Measurements from ENCODE around the gene PLA2G4A. TPM values are rescaled to one million over a fixed set of nuclear protein-coding genes. Genes with fewer than 3 reads are reported as not detected.

The PLA2G4A gene
- total RNA-seq, 4 donors from 2014 or later: 11.8 to 22.6 (median 14.6) TPM

- no peaks in the 10 kb centered on the region for H3K36me3 ChIP-seq
- intact Hi-C loops (cut with DNase I): no loop called here
- H3K4me3 ChIP-seq: no peak overlapping the region
- no peak for TF ChIP-seq POLR2A (IDR thresholded peaks at IDR 0.05)
- no peak for TF ChIP-seq CTCF (IDR thresholded peaks at IDR 0.05)
- no peak for DNase-seq
- WGBS, 2 donors: 86 to 89% methylated on average over 1 of the region's 1 CpG
- H3K27me3 ChIP-seq: no peaks in the 10 kb centered on the region
- H3K4me1 ChIP-seq: no peaks in the 10 kb centered on the region
- H3K9me3 ChIP-seq: peaks cover 0 to 6% (median 0%) of the 10 kb centered on the region in 3 donors
- H3K27ac ChIP-seq: no peak overlapping the region
Measured at GRCh38 chr1:187027253-187027652, 198.5 kb downstream of the PLA2G4A start.

- DNase-seq: no peak
- Histone ChIP-seq H3K36me3 (no peaks in the 10 kb centered on the region), H3K27ac (no peak overlapping the region), H3K9me3 (peaks cover 0 to 6% (median 0%) of the 10 kb centered on the region in 3 donors), H3K4me1 (no peaks in the 10 kb centered on the region), H3K4me3 (no peak overlapping the region), H3K27me3 (no peaks in the 10 kb centered on the region)
- TF ChIP-seq CTCF (IDR thresholded peaks at IDR 0.05) (no peak), POLR2A (IDR thresholded peaks at IDR 0.05) (no peak)
- intact Hi-C loops (cut with DNase I): no loop called here
- WGBS, 2 donors: 92 to 93% methylated on average over 4 of the region's 4 CpGs
Measured at GRCh38 chr1:187032316-187032981, 203.7 kb downstream of the PLA2G4A start.

GRCh38 chr1:187032982-187033692, 204.4 kb downstream of the PLA2G4A start:
- intact Hi-C loops (cut with DNase I): no loop called here
- Histone ChIP-seq H3K9me3 (peaks cover 0 to 6% (median 0%) of the 10 kb centered on the region in 3 donors), H3K36me3 (no peaks in the 10 kb centered on the region)

GRCh38 chr1:187033693-187034390, 205.1 kb downstream of the PLA2G4A start:
- Histone ChIP-seq H3K36me3 (no peaks in the 10 kb centered on the region), H3K27me3 (no peaks in the 10 kb centered on the region), H3K27ac (no peak overlapping the region), H3K9me3 (peaks cover 0 to 6% (median 0%) of the 10 kb centered on the region in 3 donors), H3K4me1 (no peaks in the 10 kb centered on the region), H3K4me3 (no peak overlapping the region)
- 64 to 71% methylated on average over 4 of the region's 4 CpGs for WGBS, 2 donors
- no peak for DNase-seq
- TF ChIP-seq POLR2A (IDR thresholded peaks at IDR 0.05) (no peak), CTCF (IDR thresholded peaks at IDR 0.05) (no peak)
- intact Hi-C loops (cut with DNase I): no loop called here

More at GRCh38 chr1:187032982-187033692, 204.4 kb downstream of the PLA2G4A start:
- WGBS, 2 donors: 73% methylated on average over 4 of the region's 4 CpGs
- DNase-seq: no peak
- Histone ChIP-seq H3K27me3 (no peaks in the 10 kb centered on the region), H3K27ac (no peak overlapping the region), H3K4me1 (no peaks in the 10 kb centered on the region), H3K4me3 (no peak overlapping the region)
- TF ChIP-seq POLR2A (IDR thresholded peaks at IDR 0.05): no peak
- no peak for TF ChIP-seq CTCF (IDR thresholded peaks at IDR 0.05)

GRCh38 chr1:187034501-187034900, 205.8 kb downstream of the PLA2G4A start:
- Histone ChIP-seq H3K36me3 (no peaks in the 10 kb centered on the region), H3K4me1 (no peaks in the 10 kb centered on the region), H3K9me3 (peaks cover 0 to 2% (median 0%) of the 10 kb centered on the region in 3 donors), H3K27ac (no peak overlapping the region), H3K4me3 (no peak overlapping the region), H3K27me3 (no peaks in the 10 kb centered on the region)
- intact Hi-C loops (cut with DNase I): no loop called here
- TF ChIP-seq POLR2A (IDR thresholded peaks at IDR 0.05) (no peak), CTCF (IDR thresholded peaks at IDR 0.05) (no peak)
- DNase-seq: no peak

Measured in esophagus squamous epithelium (tissue), 5 donors.